Retina (tissue), 1 donor: ENCODE data around the gene SLC16A5.
A peak's percentile ranks its signal among the peaks of the same experiment; 100 is the strongest.

Source experiments
- DNase-seq: peaks from one replicate; pipeline ENCODE4 v3.0.0-alpha.2; 2016

The SLC16A5 gene

DNA sequence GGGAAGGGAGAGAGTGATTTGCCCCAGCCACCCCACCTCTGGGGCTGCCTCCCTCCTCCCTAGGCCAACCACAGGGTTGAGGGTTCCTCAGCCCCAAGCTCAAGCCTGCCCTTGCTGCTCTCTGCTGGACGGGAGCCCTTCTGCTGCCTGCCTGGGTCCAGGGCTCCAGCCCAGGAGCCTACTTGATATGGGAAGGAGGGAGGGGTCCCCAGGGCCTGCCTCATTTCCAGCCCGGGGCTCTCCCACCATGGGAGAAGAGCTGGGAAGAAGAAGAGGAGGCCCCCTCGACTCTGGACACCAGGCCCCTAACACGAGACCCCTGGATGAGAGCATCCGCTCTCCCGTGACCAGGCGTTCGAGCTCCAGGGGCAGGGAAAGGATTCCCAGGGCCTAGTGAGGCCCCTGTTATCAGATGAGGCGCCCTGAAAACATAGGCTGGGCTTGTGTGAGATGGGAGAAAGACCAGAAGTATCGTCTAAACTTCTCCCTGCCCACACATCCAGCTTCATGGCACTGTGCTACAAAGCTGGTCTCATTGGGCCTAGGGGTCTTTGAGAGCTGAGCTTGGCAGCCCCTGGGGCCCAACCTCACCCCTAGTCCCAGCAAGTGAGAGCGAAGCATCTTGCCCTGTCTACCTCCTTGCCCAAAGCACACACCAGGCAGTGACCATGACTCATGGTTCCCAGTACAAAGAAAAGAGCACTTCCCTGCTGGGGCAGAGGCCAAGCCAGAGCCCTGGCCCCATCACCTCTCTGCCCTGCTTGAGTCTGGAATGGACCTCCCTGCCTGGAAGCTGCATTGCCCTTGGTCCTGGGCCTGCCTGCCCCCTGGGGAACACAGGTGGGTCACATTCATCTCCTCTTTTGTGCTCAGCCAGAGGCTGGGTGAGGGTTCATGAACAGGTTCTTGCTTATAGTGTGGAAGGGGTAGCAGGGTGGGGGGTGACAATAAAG, 987 bp downstream of the SLC16A5 start:
- no peak for DNase-seq

DNA sequence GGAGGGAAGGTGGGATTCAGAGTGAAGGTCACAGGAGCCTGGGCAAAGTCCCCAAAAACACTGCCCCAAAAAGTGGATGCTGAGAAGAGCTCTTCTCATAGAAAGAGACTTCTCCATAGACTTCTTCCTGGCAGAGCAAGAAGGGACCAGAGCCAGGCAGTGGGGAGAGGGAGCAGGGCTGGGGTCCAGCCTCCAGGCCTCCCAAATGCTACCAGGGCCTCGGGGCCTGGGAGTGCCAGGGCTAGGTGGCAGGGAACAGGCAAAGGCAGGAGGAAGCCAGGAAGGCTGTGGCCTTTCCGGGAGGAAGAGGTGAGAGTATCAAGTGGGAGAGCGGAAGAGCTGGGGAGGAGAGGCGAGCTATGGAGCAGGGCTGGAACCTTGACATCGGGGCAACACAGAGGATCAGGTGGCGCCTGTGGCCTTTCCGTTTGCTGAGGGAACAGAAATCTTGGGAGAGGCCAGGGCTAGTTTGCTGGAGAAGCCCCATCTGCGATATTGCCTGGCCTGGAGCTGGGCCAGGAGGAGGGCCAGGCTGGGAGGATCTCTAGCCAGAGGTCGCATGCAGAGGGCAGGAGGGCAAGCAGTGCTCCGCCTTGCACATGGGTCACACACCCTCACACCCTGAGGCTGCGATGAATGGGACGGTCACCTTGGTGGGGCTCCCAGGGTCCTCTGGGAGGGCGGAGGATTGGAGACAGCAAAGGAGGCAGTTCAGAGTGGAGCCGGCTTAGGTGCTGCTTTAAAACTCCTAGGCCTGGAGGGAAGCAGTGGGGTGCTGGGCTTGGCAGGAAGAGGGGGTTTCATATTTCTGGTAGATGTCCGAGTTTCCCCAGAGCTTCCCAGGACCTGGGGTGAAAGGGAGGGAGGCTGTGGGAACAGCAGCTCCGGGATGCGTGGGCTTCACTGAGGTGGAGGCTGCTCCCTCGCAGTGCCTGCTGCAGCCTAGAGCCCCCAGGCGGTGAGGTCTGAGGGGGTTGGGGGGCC, 3.4 kb downstream of the SLC16A5 start:
- no peak for DNase-seq

DNA sequence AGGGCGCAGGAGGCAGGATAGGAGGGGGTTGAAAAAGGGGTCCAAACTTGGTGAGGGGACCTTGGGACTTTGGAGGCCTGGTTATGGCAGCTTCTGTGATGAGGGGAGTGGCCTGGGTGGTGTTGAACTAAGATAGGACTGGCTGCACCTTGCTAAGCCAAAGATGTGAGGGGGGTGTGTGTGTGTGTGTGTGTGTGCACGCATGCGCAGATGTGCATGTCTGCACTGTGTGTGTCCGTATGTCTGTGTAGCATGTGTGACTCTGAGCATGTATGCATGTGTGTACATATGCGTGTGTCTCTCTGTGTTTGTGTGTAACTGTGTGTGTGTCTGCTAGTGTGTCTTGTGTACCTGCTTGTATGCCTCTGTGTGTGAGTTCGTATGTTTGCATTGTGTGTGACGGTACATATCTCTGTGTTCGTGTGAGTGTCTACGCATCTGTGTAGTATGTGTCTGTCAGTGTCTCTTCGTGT, 4.1 kb downstream of the SLC16A5 start:
- no peak for DNase-seq

DNA sequence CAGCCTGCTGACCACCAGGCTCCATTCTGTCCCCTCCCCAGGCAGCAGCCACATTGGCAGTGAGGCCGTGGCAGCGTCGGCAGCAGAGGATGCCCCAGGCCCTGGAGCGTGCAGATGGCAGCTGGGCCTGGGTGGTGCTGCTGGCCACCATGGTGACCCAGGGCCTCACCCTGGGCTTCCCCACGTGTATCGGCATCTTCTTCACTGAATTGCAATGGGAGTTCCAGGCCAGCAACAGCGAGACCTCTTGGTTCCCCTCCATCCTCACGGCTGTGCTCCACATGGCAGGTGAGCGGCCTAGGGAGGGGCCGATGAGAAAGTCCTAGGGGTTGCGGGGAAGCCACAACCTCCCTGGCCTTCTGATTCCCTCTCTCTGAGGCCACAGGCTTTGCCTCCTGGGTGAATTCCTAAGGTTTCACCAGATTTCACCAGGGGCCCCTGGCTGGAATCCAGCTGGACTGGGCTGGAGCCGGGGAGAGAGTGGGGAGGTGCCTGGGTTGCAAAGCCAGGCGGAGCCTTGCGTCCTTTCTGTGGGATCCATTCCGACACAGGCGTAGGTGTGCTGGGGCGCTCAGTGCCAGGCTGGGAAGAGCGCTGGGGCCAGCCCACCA, 5.9 kb downstream of the SLC16A5 start:
- DNase-seq, result no peak

DNA sequence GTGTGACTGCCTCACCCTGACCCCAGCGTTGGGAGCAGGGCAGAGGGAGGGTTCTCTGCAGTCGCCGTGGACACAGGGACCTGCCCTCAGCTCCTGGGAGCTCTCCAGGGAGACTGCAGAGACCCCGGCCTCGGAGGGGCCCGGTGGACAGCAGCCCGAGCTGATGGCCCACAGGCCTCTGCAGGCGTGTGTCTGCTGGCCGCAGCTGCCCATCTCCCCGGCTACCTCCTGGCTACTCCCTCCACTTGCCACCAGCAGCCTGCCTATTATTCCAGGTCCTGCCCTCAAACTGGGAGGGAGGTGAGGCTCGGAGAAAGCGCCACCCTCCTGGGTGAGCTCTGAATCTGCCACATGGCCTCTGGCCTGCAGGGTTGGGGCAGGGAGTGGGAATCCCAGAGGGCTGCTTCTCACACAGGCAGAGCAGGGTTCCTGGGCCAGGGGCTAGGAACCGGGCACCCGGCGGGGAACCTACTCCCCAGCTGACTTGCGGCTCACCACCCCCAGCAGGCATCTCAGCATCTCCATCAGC, 7.2 kb downstream of the SLC16A5 start:
- no peak for DNase-seq

DNA sequence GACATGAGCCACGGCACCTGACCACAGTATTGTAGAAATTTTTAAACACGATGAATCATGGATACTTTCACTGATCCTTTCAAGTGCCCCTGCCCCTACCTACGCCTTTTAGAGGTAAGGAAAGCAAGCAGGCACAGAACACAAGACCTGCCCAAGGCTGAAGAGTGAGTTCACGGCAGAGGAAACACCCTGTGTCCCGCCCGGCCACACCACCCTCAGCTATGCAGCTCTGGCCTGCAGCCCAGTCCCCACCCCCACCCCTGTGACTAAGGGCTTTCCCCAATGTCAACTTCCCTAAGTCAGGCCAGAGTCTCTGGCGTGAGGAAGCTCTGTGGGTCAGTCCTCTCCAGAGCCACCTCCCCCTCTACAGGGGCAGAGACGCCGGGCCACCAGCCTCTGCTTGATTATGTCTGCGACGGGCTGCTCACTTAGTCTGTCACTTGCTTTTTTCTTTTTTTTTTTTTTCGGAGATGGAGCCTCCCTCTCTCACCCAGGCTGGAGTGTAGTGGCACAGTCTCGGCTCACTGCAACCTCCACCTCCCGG, 8.4 kb downstream of the SLC16A5 start:
- DNase-seq, result no peak

DNA sequence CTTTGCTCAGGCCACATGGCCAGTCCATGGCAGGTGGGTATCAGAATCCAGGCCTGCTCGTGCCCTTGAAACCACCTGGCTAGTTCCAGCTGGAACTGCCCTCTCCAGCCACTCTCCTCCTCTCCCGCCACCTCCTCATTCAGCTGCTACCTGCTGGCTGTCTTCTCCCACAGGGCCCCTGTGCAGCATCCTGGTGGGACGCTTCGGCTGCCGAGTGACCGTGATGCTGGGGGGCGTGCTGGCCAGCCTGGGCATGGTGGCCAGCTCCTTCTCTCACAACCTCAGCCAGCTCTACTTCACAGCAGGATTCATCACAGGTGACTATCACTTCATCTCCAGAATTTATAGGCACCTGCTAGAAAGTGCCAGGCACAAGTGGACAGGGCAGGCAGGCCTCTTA, 10.1 kb downstream of the SLC16A5 start:
- no peak for DNase-seq

DNA sequence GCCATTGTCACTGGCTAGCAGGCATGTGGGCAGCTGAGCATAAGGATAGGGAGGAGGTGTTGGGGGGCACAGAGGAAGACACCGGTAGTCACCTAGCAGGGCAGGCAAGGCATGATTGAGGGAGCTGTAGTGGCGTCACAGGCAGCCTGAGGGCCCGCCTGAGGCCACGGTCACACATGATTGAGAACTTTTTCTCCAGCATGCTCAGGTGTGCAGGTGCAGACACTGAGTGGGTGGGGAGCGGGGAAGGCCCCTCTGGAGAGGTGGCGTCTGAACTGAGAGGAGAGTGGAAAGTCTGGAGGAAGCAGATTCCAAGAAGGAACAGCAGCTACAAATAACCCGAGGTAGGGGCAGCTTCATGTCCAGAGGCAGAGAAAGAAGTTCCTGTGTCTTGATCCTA, 11.1 kb downstream of the SLC16A5 start:
- no peak for DNase-seq

DNA sequence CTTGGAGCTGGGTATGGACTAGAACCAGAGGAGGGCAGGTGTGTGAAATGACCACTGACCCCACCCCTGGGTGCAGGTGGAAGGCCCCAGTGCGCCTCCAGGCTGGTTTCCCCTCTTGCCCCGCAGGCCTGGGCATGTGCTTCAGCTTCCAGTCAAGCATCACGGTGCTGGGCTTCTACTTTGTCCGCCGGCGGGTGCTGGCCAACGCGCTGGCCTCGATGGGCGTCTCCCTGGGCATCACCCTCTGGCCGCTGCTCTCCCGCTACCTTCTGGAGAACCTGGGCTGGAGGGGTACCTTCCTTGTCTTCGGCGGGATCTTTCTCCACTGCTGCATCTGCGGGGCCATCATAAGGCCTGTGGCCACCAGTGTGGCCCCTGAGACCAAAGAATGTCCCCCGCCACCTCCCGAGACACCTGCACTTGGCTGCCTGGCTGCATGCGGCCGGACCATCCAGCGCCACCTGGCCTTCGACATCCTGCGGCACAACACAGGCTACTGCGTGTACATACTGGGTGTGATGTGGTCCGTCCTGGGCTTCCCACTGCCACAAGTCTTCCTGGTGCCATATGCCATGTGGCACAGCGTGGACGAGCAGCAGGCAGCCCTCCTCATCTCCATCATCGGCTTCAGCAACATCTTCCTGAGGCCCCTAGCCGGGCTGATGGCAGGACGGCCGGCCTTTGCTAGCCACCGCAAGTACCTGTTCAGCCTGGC, 12.3 kb downstream of the SLC16A5 start:
- DNase-seq, result no peak

DNA sequence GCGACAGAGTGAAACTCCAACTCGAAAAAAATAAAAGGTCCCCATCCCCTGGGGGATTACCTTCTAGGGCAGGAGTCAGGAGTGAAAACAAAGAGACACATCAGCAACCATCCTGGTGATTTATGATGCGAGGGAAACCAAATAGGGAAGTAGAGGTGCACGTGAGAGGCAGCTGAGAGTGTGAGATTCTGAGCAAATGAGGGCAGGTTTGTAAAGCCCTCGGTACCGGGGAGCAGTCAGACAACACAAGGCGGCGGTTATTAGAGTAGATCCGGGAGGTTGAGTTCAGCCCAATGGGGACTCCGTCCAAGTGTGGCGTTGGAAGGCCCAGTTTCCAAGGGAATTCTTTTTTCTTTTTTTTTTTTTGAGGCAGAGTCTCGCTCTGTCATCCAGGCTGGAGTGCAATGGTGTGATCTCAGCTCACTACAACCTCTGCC, 14.6 kb downstream of the SLC16A5 start:
- DNase-seq, result no peak

DNA sequence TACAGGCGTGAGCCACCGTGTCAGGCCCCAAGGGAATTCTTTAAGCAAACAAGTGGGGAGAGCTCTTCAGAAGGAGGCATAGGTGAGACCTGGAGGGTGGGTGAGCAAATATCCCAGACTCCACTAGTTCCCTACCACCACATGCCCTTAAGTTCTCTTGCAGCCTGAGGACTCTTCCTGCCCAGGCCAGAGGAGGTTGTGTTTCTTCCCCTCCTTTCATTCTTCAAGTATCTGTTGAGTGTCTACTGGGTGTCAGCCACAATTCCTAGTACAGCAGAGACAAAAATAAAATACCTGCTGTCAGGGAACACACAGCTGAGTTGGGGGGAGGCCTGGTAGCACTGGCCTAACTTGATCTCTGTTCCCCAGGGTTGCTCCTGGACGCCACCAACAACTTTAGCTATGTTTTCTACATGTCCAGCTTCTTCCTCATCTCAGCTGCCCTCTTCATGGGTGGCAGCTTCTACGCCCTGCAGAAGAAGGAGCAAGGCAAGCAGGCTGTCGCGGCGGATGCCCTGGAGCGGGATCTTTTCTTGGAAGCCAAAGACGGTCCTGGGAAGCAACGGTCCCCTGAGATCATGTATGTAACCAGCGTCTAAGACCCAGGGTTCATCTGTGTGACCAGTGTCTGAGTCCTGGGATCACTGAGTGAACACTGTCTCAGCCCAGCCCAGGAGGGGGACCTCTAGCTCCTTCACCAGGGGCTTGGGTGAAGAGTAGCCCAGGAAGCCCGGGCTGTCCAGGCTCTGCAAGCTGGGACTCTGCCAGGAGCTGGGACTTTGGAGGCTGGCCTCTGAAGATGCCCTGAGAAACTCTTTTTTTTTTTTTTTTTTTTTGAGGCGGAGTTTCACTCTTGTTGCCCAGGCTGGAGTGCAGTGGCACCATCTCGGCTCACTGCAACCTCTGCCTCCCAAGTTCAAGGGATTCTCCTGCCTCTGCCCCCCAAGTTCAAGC, 16.1 kb downstream of the SLC16A5 start:
- DNase-seq, result no peak

DNA sequence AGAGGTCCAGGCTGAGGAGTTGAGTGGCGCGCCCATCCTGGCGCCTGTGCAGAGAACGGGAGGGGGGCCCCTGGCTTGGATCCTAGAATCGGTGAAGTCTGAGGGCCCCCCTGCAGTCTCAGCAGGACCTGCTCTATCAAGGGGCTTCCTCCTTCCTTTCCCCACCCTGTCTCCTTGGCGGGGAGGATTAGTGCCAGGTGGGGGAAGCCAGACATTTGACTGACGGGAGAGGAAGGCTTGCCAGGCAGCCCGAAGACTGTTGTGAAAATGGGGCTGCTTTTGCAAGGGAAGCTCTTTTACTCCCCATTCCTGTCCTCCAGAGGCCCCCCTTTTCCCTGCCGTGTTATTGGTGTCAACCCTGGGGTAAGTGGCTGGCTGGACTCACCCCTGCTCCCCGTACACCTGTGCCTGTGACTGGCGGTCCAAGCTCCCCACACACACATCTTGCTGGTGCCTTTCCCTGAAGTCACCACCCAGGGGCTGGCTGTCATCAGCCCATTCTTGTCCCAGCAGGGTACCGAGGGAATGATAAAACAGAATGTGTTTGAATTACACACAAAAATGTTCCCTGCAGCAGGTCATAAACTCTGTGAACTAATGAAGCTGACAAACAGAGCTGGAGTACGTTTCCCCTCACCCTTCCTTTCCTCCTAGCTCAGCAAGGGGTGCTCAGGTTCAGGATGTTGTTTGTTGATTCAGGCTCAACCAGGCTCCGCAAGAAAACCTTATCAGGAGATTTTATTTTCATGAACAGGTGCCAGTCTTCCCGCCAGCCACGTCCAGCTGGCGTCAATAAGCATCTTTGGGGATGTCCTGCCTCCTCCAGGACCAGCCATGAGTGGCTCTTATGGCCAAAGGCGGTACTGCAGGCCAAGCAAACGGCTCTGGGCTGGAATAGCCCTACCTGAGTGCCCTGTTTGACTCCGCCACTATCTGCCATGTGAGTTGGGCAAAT, 17.6 kb downstream of the SLC16A5 start:
- peak; percentile 45 for DNase-seq

DNA sequence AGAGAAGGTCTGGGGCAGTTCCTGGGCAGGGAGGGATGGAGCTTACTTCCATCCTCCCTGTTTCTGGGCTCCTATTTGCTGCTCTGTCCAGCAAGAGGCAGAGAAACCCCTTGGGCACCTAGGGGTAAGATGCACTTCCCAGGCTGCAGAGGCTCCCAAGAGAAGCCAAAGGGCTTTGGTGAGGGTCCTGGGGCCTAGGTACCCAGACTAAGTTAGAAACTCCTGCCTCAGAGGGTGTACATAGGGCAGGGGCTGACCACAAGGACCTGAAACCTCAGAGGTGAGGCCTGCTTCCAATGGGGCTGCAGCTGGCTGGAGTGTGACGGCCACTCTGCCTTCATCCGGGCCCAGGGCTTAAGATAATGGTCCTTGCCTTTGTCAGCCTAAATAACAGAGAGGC, 20.4 kb downstream of the SLC16A5 start:
- no peak for DNase-seq

DNA sequence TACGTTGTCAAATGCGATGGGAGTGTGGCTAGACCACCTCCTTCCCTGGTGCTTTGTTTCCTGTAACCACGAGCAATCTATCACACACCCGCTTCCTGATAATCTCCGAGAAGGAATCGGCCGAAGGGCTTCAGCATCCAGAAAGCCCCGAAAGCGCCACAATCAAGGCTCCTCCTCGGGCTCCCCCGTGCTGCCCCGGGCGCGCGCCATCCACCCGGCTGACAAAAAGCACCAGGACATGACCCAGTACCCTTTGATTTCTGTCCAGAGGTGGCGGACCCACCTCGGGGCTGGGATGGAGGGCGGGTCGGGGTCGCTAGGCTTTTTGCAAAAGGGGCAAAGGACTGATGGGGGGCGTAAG, 21.3 kb downstream of the SLC16A5 start:
- DNase-seq, result no peak

DNA sequence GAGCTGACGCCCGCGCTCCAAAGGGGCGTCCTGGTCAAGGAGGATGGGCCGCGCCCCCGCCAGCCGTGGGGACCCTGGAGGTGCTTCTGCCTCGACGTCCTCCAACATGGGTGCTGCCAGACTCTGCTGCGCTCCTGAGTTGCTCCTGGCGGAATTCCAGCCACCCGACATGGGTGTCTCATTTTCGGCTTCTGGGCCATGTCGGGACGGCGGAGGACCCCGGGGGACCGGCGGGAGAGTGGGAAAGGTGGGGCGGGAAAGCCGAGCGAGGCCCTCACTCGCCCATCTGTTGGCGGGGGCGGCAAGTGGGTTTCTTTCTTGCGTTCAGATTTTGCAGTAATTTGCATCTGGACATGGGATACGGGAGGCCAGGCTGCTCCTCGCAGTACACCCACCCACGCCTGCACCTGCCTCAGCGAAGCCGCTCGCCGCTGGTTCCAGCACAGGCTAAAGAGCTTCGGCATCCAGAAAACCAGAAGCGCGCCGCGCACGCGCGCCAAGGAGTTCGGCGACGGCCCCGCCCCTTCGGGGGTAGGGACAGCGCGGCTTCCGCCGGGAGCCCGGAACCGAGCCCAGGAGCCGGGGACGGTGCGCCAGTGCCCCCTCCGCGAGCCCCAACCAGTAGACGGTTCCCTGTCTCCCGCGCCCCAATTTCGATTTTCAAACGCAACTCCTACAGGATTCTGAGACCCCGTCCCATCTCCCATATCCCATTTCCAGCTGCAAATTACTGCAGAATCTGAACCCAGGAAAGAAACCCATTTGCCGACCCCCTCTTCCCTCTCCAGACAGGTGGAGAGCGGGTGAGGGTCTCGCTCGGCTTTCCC, 21.9 kb downstream of the SLC16A5 start, which contains the start of gene ARMC7:
ARMC7 (plus strand) TSS at position 563 of the 827 bp plus-strand sequence. CDS start 320 bp downstream, outside the sequence.
- peak; percentile 93 for DNase-seq

DNA sequence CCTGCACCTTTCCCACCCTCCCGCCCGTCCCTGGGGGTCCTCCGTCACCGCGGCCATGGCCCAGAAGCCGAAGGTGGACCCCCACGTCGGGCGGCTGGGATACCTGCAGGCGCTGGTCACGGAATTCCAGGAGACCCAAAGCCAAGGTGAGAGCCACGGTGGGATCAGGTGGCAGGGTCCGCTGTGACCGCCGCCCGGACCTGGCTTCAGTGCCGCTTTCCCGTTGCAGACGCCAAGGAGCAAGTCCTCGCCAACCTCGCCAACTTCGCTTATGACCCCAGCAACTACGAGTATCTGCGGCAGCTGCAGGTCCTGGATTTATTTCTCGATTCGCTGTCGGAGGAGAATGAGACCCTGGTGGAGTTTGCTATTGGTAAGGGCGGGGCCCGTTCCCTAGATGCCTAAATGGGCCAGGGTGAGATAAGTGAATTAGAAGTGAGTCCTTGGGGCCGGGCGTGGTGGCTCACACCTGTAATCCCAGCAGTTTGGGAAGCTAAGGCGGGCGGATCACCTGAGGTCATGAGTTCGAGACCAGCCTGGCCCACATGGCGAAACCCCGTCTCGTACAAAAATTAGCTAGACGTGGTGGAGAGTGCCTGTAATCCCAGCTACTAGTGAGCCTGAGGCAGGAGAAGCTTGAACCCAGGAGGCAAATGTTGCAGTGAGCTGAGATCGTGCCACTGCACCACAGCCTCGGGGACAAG, 22.6 kb downstream of the SLC16A5 start:
- DNase-seq, result peak; percentile 31

DNA sequence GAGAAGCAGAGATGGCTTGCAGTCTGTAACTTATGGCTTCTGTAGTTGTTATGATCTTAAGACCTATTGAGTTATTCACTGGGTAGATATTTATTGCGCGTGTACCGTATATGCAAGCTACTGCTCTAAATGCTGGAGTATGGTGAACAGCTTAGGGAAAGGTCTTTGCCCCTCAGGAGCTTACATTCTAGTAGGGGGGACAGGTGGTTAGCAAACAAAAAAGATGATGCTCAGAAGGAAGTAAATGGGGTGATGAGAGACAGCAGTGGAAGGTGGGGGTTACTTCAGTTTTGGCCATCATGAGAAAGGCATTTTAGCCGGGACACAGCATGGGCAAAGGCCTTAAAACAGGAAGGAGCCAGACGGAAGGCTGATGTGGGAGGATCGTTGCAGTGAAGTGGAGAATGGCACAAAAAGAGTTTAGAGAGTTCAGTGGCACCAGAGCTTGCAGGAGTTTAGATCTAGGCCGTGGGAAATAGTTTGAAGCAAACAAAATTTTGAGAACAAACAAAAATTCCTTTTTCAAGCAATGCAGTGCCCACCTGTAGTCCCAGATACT, 24.1 kb downstream of the SLC16A5 start:
- no peak for DNase-seq
